HT-29 (cell line): ENCODE data around the gene CORO1C. TPM values are rescaled to one million over a fixed set of nuclear protein-coding genes. Genes with fewer than 3 reads are reported as not detected.

ENCODE experiments used
- DNase-seq: peaks from one replicate; pipeline ENCODE4 v3.0.0-alpha.2; 2015; ENCODE audit warnings: low spot score
- small RNA-seq: library from RNA; depleted of rRNA; stranded (forward); fragments of <200 nt; gene quantifications from one replicate; pipeline ENCODE3, GENCODE V24; 2014
- total RNA-seq: library from RNA; depleted of rRNA; stranded (reverse); fragments of >200 nt; shearing (Covaris generic); gene quantifications from 2 replicates; pipeline ENCODE4 v1.2.3, GENCODE V29; 2014; rRNA removed

Gene CORO1C
- total RNA-seq, 1 experiment from 2014 or later, result 67.5 TPM

- DNase-seq, result no peak
Measured at GRCh38 chr12:108602976-108603704, 128.2 kb downstream of the CORO1C start.

- DNase-seq, result no peak
Measured at GRCh38 chr12:108602209-108602705, 129.1 kb downstream of the CORO1C start.

- DNase-seq, result no peak
Measured at GRCh38 chr12:108600702-108601007, 130.7 kb downstream of the CORO1C start.

- DNase-seq, result no peak
Measured at GRCh38 chr12:108599948-108600701, 131.2 kb downstream of the CORO1C start.

- no peak for DNase-seq
Measured at GRCh38 chr12:108599541-108599940, 131.8 kb downstream of the CORO1C start.

- DNase-seq, result no peak
Measured at GRCh38 chr12:108598553-108599250, 132.6 kb downstream of the CORO1C start.

- no peak for DNase-seq
Measured at GRCh38 chr12:108597559-108598471, 133.5 kb downstream of the CORO1C start, which contains the start of gene TMEM119. Gene TMEM119 (minus strand): TSS chr12:108598084. CDS start chr12:108592383, 5,701 bp downstream.

- DNase-seq, result no peak
Measured at GRCh38 chr12:108596854-108597558, 134.3 kb downstream of the CORO1C start.

- no peak for DNase-seq
Measured at GRCh38 chr12:108595711-108596647, 135.3 kb downstream of the CORO1C start.

Small RNA genes lying within 50 kb of the gene (small RNA-seq; reads per million reads assigned to genes)
- gene AC087893.2 (not detected), gene RF00019 (not detected), gene RF00561 (not detected), gene RNU7-169P (not detected)

Other genes with a start within 250 kb of the CORO1C start
- 9.1 and 9.6 TPM in 2 replicates for gene FICD, start 216.2 kb downstream of the CORO1C start, total RNA-seq
- 91.8 and 98.9 TPM in 2 replicates for gene SART3, start 170.3 kb downstream of the CORO1C start, total RNA-seq
- 71.1 and 91.3 TPM in 2 replicates for gene ISCU, start 168.9 kb downstream of the CORO1C start, total RNA-seq
- not detected in 2 replicates for gene TMEM119, start 133.4 kb downstream of the CORO1C start, total RNA-seq
- gene SELPLG, start 97.6 kb downstream of the CORO1C start, total RNA-seq, result not detected in 2 replicates
- 10.4 and 13.1 TPM in 2 replicates for gene SSH1, start 126.1 kb upstream of the CORO1C start, total RNA-seq
- gene DAO, start 148.6 kb upstream of the CORO1C start, total RNA-seq, result not detected in 2 replicates